Peyer's patch (tissue), 4 donors: ENCODE results near the gene MINPP1. TPM values are rescaled to one million over a fixed set of nuclear protein-coding genes. Genes with fewer than 3 reads are reported as not detected.

Experiments used
- DNase-seq, 3 donors: peaks; one replicate each; pipeline ENCODE4 v3.0.0-alpha.2; 2017 to 2019
- H3K27ac ChIP-seq, 4 donors: fragments of 200-600 bp; sonication (generic); one replicate each; pipeline ENCODE4 v1.5.1; 2016 to 2019
- H3K27me3 ChIP-seq, 2 donors: fragments of 200-600 bp; sonication (generic); one replicate each; pipeline ENCODE4 v1.5.1; 2019
- H3K36me3 ChIP-seq, 3 donors: fragments of 200-600 bp; sonication (generic); one replicate each; pipeline ENCODE4 v1.5.1; 2016 to 2019
- H3K4me1 ChIP-seq, 4 donors: fragments of 200-600 bp; sonication (generic); one replicate each; pipeline ENCODE4 v1.5.1; 2016 to 2019
- H3K4me3 ChIP-seq, 4 donors: fragments of 200-600 bp; sonication (generic); 1 replicate in 3 of 4; 2 replicates in 1 of 4; pipeline ENCODE4 v1.5.1; 2016 to 2019; ENCODE audit warnings: mild to moderate bottlenecking in 1 of 4
- H3K9me3 ChIP-seq, 4 donors: fragments of 200-600 bp; sonication (generic); one replicate each; pipeline ENCODE4 v1.5.1; 2016 to 2019; ENCODE audit warnings: mild to moderate bottlenecking in 1 of 4
- POLR2A ChIP-seq, 2 donors: fragments of 450-650 bp; IDR thresholded peaks; one replicate each; pipeline ENCODE4 v1.5.1; 2017; ENCODE audit warnings: antibody characterized with exemption in 2 of 2, mild to moderate bottlenecking in 2 of 2, moderate library complexity in 2 of 2
- total RNA-seq, 4 donors: library from RNA; depleted of rRNA; stranded (reverse); fragments of >200 nt; gene quantifications; one replicate each; pipeline ENCODE4 v1.1.0, GENCODE V29; 2016
- TF ChIP-seq, protein P1 (sequence below), 6 experiments: fragments of 450-650 bp in 4 of 6; fragments of 200-600 bp in 2 of 6; sonication (generic) in 1 of 6; IDR thresholded peaks; one replicate each; pipeline ENCODE4 v1.5.1; 2017 to 2019; ENCODE audit warnings: antibody characterized with exemption in 6 of 6, mild to moderate bottlenecking in 3 of 6, moderate library complexity in 1 of 6

Gene MINPP1
- total RNA-seq, 4 donors from 2014 or later: 5.8 to 35.2 (median 20.6) TPM

DNA sequence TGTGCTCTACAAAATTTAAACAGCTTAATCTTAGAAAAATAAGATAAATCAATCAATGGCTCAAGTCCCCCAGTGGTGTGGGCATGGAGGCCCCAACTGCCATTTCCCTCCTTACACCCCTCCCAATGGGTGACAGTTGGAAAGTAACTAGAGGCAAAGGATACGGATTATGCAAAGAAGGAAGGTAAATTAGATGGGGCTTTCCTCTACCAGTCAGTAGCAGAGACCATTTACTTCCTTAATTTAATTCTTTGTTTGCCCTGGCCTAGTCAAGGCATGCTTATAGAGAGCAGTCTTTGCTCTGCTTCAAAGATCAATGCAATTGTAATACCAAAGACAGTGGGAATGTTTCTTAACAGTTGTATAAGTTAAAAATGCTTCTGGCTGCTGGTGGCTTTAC is 91.7 kb downstream of the MINPP1 start:
- no peak for DNase-seq
- no peaks in the 10 kb centered on the region for H3K9me3 ChIP-seq
- no peaks in the 10 kb centered on the region for H3K36me3 ChIP-seq
- no peak for TF ChIP-seq POLR2A (IDR thresholded peaks at IDR 0.05)
- TF ChIP-seq, protein P1, sequence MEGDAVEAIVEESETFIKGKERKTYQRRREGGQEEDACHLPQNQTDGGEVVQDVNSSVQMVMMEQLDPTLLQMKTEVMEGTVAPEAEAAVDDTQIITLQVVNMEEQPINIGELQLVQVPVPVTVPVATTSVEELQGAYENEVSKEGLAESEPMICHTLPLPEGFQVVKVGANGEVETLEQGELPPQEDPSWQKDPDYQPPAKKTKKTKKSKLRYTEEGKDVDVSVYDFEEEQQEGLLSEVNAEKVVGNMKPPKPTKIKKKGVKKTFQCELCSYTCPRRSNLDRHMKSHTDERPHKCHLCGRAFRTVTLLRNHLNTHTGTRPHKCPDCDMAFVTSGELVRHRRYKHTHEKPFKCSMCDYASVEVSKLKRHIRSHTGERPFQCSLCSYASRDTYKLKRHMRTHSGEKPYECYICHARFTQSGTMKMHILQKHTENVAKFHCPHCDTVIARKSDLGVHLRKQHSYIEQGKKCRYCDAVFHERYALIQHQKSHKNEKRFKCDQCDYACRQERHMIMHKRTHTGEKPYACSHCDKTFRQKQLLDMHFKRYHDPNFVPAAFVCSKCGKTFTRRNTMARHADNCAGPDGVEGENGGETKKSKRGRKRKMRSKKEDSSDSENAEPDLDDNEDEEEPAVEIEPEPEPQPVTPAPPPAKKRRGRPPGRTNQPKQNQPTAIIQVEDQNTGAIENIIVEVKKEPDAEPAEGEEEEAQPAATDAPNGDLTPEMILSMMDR (IDR thresholded peaks at IDR 0.05): no peak
- H3K4me1 ChIP-seq: peaks cover 0 to 10% (median 0%) of the 10 kb centered on the region in 4 donors
- H3K27ac ChIP-seq: no peak overlapping the region
- no peaks in the 10 kb centered on the region for H3K27me3 ChIP-seq
- H3K4me3 ChIP-seq: no peak overlapping the region

DNA sequence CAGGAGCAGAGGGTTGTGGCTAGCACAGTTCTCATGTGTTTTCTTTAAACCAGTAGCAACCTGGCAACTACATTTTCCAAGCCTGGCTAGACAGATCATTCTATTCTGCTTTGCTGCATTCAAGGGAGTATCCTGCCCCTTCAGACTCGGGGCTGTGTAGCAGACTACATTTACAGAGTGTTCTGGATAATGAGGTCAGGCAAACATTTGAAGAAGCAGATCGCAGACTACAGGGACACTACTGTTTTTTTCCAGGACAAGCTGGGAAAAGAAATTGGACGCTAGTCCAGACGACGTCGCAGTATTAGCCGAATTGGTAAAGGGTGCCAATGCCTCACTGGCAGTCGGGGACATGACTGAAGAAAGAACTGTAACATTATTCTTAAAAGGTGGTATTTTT is 94.0 kb downstream of the MINPP1 start:
- Histone ChIP-seq H3K27me3 (no peaks in the 10 kb centered on the region), H3K36me3 (no peaks in the 10 kb centered on the region), H3K4me3 (no peak overlapping the region), H3K4me1 (peaks cover 0 to 6% (median 0%) of the 10 kb centered on the region in 4 donors), H3K27ac (no peak overlapping the region), H3K9me3 (no peaks in the 10 kb centered on the region)
- TF ChIP-seq POLR2A (IDR thresholded peaks at IDR 0.05): no peak
- TF ChIP-seq, protein P1 (IDR thresholded peaks at IDR 0.05): no peak
- no peak for DNase-seq

DNA sequence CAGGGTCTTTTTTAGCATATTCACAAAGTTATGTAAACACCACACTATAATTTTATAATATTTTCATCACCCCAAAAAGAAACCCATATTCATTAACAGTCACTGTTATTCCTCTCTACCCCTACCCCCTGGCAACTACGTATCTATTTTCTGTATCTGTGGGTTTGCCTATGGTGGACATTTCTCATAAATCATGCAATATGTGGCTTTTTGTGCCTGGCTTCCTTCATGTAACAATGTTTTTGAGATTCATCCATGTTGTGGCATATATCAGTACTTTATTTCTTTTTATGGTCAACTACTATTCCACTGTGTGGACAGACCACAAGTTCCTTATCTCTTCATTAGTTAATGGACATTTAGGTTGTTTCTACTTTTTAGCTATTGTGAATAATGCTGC is 95.9 kb downstream of the MINPP1 start:
- Histone ChIP-seq H3K27ac (no peak overlapping the region), H3K4me1 (peaks cover 0 to 6% (median 0%) of the 10 kb centered on the region in 4 donors), H3K27me3 (no peaks in the 10 kb centered on the region), H3K9me3 (no peaks in the 10 kb centered on the region), H3K4me3 (no peak overlapping the region), H3K36me3 (no peaks in the 10 kb centered on the region)
- DNase-seq: no peak
- TF ChIP-seq, protein P1 (IDR thresholded peaks at IDR 0.05): no peak
- no peak for TF ChIP-seq POLR2A (IDR thresholded peaks at IDR 0.05)

Other genes starting within 250 kb of the MINPP1 start
- 1 to 10 TPM in 3 of 4 donors, not detected in 1; 1.6 to 9.3 (median 3.4) TPM for gene NUTM2D, start 147.1 kb upstream of the MINPP1 start, total RNA-seq
- 100 to 1,000 TPM in 3 of 4 donors, 10 to 100 TPM in 1; 28.1 to 166 (median 146) TPM for gene PAPSS2, start 155.0 kb downstream of the MINPP1 start, total RNA-seq